Activated gamma-delta T cell treated with anti-CD3 and anti-CD28 coated beads, Interleukin-2, amount 50 U/mL, for 16 hours (primary cell): ENCODE data around the gene BNIP3.
"Not testable (repeated sequence)": the region's sequence is repeated elsewhere in the genome, so short reads cannot be mapped to it uniquely, and the experiment has no call there.

Experiments used
- DNase-seq: peaks from one replicate; pipeline ENCODE4 v3.0.0-alpha.2; 2020; ENCODE audit warnings: low read depth

BNIP3 gene

DNA sequence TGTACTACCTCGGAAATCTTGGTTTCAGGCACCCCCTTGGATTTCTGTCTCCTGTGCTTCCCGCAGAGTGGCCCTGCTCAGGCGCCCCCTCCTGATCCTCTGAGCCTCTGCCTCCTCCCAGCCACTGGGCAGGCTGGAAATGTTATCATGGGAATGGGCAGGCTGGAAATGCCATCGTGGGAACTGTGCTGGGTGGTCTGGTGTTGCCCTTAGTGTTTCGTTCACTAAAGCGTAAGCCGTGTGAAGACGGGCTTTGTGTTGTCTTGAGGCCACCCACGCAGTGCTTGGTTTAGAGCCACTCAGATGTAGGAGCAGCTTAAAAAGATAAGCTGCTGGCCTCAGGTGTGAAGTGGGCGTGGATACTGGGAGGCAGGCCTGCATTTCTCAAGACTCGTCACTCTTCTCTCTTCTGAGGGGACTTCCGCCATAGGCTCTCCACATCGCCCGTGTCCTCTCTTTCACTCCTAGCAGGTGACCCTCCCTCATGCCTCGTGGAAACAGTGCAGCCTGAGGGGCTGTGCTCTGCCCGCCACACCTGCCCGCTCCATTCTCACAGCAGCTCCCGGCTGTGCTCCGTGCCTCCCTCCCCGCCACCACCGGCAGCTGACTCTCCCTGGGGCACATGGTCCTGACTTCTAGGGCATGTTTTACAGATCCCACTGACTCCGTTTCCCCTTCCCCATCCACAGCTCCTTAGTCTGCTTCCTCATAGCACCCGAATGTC is 52.4 kb downstream of the BNIP3 start:
- DNase-seq, result no peak

DNA sequence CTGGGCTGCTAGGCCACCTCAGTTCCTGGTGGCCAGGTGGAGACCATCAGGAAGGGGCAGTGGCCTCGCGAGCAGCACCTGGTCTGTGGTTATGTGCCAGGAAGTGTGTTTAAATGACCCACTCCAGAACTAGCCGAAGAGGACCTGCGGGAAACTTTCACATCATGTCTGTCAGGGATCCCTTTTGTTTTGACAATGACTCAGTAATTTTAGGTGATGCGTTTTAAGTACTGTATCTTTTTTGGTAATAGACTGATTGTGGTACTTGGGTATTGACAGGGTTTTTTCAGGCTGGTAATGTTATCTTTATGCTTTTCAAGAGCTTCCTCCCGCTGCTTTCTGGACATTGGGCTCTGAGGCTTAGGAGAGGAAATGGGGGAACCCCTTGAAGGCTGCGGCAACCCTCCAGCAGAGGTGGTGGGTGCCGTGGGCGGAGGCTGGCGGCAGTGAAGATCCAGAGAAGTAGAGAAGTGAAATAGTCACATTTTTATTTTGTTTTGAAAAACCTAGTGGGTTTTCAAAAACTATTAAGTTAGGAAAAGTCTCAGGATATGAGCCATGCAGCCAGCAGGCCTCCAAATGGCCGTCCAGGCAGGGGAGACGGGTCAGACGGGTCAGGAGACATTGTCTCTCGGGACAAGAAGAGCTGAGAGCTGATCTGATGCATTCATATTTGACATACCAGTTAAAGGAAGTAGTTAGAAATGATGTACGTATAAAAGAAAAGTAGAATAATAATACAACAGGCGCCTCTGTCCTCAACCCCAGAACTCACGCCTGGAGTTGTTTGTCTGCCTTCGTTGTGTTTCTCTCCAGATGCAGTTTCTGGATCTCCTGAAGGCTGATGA is 53.3 kb downstream of the BNIP3 start:
- no peak for DNase-seq

DNA sequence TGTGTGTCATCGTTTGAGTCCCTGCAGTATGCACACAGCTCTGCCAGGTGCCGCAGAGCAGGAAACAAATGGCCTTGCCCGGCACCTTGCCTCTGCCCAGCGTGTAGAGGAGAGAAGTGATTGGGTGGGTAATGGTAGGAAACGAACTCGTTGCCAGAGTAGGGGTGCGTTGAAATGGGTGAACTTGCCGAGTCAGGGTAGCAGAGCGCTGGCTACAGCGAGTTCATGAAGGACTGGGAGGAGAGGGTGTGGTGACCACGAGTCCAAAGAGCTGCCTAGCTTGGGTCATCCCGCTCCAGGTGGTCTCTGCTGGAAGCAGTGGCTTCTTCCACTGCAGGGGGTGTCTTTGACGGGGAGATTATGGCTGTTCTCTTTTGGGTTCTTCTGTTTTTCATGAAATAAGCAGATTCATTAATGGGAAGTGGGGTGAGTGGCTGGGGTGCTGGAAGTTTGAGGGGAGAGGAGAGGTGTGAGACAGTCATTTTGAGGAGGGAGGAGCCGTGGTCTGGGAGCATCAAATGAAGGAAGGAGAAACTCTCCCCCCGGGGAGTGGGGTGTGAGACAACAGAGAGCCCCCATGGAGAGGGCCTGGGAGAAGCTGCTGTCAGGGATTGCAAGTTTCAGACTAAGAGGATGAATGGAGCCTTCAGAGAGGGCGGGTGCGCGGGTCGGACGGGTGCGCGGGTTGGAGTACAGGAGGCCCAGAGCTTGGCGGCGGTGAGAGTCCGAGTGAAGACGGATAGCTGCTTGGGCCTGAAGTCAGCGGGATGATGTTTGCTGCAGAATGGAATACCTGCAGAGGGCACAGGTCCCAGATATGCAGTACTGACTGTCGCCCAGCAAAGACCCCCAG is 54.8 kb downstream of the BNIP3 start:
- DNase-seq, result no peak

DNA sequence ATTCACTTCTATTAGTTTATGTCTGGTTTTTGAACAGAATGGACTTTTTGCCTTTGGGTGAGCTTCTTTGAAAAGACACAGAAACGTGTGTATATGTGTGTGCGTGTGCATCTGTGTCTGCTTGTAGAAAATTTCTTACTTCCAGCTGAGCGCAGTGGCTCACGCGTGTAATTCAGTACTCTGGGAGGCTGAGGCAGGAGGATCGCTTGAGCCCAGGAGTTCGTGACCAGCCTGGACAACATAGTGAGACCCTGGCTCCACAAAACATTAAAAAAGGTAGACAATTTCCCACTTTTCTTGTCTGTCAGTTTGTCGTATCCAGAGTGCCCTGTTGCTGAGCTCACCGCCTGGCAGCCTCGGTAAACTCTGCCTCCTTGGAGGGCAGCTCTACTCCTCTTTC is 55.5 kb downstream of the BNIP3 start:
- no peak for DNase-seq

- DNase-seq, result no peak
Observed at GRCh38 chr10:131925716-131926115, 56.0 kb downstream of the BNIP3 start.

GRCh38 chr10:131925011-131925649 is 56.6 kb downstream of the BNIP3 start:
- DNase-seq, result no peak

- DNase-seq, result no peak
Observed at GRCh38 chr10:131923038-131923756, 58.5 kb downstream of the BNIP3 start.

- no peak for DNase-seq
Observed at GRCh38 chr10:131921184-131921583, 60.5 kb downstream of the BNIP3 start.

DNA sequence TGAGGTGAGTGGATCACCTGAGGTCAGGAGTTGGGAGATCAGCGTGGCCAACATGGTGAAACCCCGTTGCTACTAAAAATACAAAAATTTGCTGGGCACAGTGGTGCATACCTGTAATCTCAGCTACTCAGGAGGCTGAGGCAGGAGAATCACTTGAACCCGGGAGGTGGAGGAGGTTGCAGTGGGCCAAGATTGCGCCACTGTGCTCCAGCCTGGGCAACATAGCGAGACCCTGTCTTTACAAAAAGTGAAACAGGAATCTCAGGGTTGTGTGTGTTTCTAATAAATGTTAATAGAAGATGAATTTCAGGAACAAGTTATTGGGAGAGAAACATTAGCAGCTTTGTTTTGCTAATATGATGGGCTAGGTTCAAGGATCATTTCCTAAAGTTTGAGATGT is 61.0 kb downstream of the BNIP3 start:
- no peak for DNase-seq

DNA sequence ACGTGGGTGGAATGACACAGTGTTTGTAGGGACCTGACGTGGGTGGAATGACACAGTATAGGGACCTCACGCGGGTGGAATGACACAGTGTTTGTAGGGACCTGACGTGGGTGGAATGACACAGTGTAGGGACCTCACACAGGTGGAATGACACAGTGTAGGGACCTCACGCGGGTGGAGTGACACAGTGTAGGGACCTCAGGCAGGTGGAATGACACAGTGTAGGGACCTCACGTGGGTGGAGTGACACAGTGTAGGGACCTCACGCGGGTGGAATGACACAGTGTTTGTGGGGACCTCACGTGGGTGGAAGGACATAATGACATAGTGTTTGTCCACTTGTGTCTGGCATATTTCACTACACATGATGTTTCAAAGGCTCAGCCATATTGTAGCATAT is 61.6 kb downstream of the BNIP3 start:
- no peak for DNase-seq

DNA sequence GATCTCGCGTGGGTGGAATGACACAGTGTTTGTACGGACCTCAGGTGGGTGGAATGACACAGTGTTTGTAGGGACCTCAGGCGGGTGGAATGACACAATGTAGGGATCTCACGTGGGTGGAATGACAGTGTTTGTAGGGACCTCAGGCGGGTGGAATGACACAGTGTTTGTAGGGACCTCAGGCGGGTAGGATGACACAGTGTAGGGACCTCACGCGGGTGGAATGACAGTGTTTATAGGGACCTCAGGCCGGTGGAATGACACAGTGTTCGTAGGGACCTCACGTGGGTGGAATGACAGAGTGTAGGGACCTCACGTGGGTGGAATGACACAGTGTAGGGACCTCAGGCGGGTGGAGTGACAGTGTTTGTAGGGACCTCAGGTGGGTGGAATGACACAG is 62.3 kb downstream of the BNIP3 start:
- not testable (repeated sequence) for DNase-seq
